HCT116 (cell line): ENCODE data around the gene PTPRQ.

Source experiments
- CTCF ChIP-seq, 3 experiments: fragments of 200-600 bp in 1 of 3; sonication (generic) in 1 of 3; IDR thresholded peaks in 2 of 3; conservative IDR thresholded peaks in 1 of 3; 2 replicates each; pipeline ENCODE4 v1.5.1; 2012 to 2017; ENCODE audit warnings: low read depth in 2 of 3, low read length in 2 of 3, antibody characterized with exemption in 1 of 3, borderline replicate concordance in 1 of 3, control low read depth in 1 of 3, mild to moderate bottlenecking in 1 of 3, mixed read lengths in 1 of 3, mixed run types in 1 of 3, moderate library complexity in 1 of 3; ENCODE audit not compliant: insufficient read depth in 1 of 3
- ELF1 ChIP-seq: IDR thresholded peaks from 2 replicates; pipeline ENCODE4 v1.6.1; 2012; ENCODE audit warnings: low read depth, borderline replicate concordance
- EZH2 ChIP-seq: fragments of 200-600 bp; sonication (generic); IDR thresholded peaks from 2 replicates; pipeline ENCODE4 v1.6.1; 2017; ENCODE audit warnings: antibody characterized with exemption, mixed run types
- EZH2phosphoT487 ChIP-seq: fragments of 200-600 bp; IDR thresholded peaks from 2 replicates; pipeline ENCODE4 v1.6.1; 2018; ENCODE audit warnings: antibody characterized with exemption, borderline replicate concordance
- FOSL1 ChIP-seq: IDR thresholded peaks from 2 replicates; pipeline ENCODE4 v1.6.1; 2012; ENCODE audit warnings: low read depth
- SRF ChIP-seq: IDR thresholded peaks from 2 replicates; pipeline ENCODE4 v1.6.1; 2012; ENCODE audit warnings: low read depth
- TCF7L2 ChIP-seq: IDR thresholded peaks from 2 replicates; pipeline ENCODE4 v1.7.0; 2011; ENCODE audit warnings: borderline replicate concordance, inconsistent platforms; ENCODE audit not compliant: insufficient read depth, insufficient read length; ENCODE audit errors: extremely low read depth
- YY1 ChIP-seq: IDR thresholded peaks from 2 replicates; pipeline ENCODE4 v1.6.1; 2011; ENCODE audit warnings: low read length, low read depth, moderate library complexity, mild to moderate bottlenecking; ENCODE audit not compliant: insufficient replicate concordance; ENCODE audit errors: extremely low read depth
- ZNF274 ChIP-seq: fragments of 200-500 bp; sonication (Bioruptor generic); IDR thresholded peaks from 2 replicates; pipeline ENCODE4 v1.6.1; 2014; ENCODE audit warnings: mild to moderate bottlenecking, low read depth, low read length, inconsistent platforms

GRCh38 chr12:80589077-80589476 is 145.0 kb downstream of the PTPRQ start:
- TF ChIP-seq SRF (no peak), EZH2phosphoT487 (no peak), CTCF (IDR thresholded peaks at IDR 0.05 in 2 of 3, conservative IDR thresholded peaks at IDR 0.05 in 1 of 3; ENCODE audit: borderline replicate concordance in 1 of 3, insufficient read depth in 1 of 3, low read depth in 2 of 3, low read length in 2 of 3) (no peak), EZH2 (no peak), ELF1 (no peak), TCF7L2 (no peak), FOSL1 (no peak), ZNF274 (no peak), YY1 (no peak)
